Hepatocyte (in vitro differentiated cells): ENCODE data around the gene ANKRD66. TPM values are rescaled to one million over a fixed set of nuclear protein-coding genes. Genes with fewer than 3 reads are reported as not detected.

Experiments
- DNase-seq: peaks from one replicate; pipeline ENCODE4 v3.0.0-alpha.2; 2016; ENCODE audit warnings: low spot score
- H2AFZ ChIP-seq: fragments of 200-600 bp; sonication (generic); 2 replicates; pipeline ENCODE4 v1.6.0; 2016; ENCODE audit warnings: antibody characterized with exemption, mild to moderate bottlenecking
- H3K27ac ChIP-seq: fragments of 200-600 bp; sonication (generic); 2 replicates; pipeline ENCODE4 v1.5.1; 2016; ENCODE audit warnings: mild to moderate bottlenecking
- H3K27me3 ChIP-seq: fragments of 200-600 bp; sonication (generic); 2 replicates; pipeline ENCODE4 v1.6.1; 2016
- H3K36me3 ChIP-seq: fragments of 200-600 bp; sonication (generic); replicated peaks from 2 replicates; pipeline ENCODE4 v1.5.1; 2016; ENCODE audit warnings: low read depth; ENCODE audit not compliant: insufficient read depth
- H3K4me1 ChIP-seq: fragments of 200-600 bp; sonication (generic); 2 replicates; pipeline ENCODE4 v1.5.1; 2016; ENCODE audit warnings: mild to moderate bottlenecking, moderate library complexity; ENCODE audit not compliant: insufficient read depth
- H3K4me2 ChIP-seq: fragments of 200-600 bp; sonication (generic); 2 replicates; pipeline ENCODE4 v1.6.0; 2016
- H3K4me3 ChIP-seq: fragments of 200-600 bp; sonication (generic); 2 replicates; pipeline ENCODE4 v1.5.1; 2016; ENCODE audit warnings: mild to moderate bottlenecking
- H3K79me2 ChIP-seq: fragments of 200-600 bp; sonication (generic); 2 replicates; pipeline ENCODE4 v1.6.0; 2017; ENCODE audit warnings: mild to moderate bottlenecking
- H3K9me2 ChIP-seq: fragments of 200-600 bp; sonication (generic); replicated peaks from 2 replicates; pipeline ENCODE4 v1.6.0; 2017; ENCODE audit warnings: mild to moderate bottlenecking; ENCODE audit not compliant: insufficient read depth
- H3K9me3 ChIP-seq: fragments of 200-600 bp; sonication (generic); 2 replicates; pipeline ENCODE4 v1.5.1; 2016; ENCODE audit warnings: low read depth, mild to moderate bottlenecking
- H4K20me1 ChIP-seq: fragments of 200-600 bp; sonication (generic); 2 replicates; pipeline ENCODE4 v1.6.0; 2016; ENCODE audit warnings: mild to moderate bottlenecking; ENCODE audit not compliant: insufficient read depth, poor library complexity, severe bottlenecking
- CTCF ChIP-seq: fragments of 200-600 bp; sonication (generic); IDR thresholded peaks from 2 replicates; pipeline ENCODE4 v1.5.1; 2016; ENCODE audit warnings: antibody characterized with exemption, mild to moderate bottlenecking; ENCODE audit not compliant: poor library complexity
- EZH2 ChIP-seq: fragments of 200-600 bp; sonication (generic); IDR thresholded peaks from 2 replicates; pipeline ENCODE4 v1.6.1; 2016; ENCODE audit warnings: antibody characterized with exemption, mild to moderate bottlenecking, borderline replicate concordance
- EZH2phosphoT487 ChIP-seq: fragments of 200-600 bp; sonication (generic); IDR thresholded peaks from one replicate; pipeline ENCODE4 v1.6.1; 2018; ENCODE audit warnings: antibody characterized with exemption, mild to moderate bottlenecking, low read depth, moderate library complexity; ENCODE audit not compliant: unreplicated experiment, severe bottlenecking
- whole genome bisulfite sequencing: methylation state at CpG from one replicate; pipeline ENCODE4 v1.1.6; 2016; ENCODE audit warnings: low lambda C conversion rate; ENCODE audit errors: missing lambda C conversion rate; 5-methylcytosine and 5-hydroxymethylcytosine counted together
- polyA plus RNA-seq: library from polyadenylated mRNA; unstranded; fragments of >200 nt; fragmentation: Nextera tagmentation; extraction: Ambion mirVana; gene quantifications from 2 replicates; pipeline ENCODE4 v1.2.1, GENCODE V29; 2016
- total RNA-seq: library from RNA; depleted of rRNA; stranded (reverse); fragments of >200 nt; gene quantifications from 2 replicates; pipeline ENCODE4 v1.2.3, GENCODE V29; 2014

Gene ANKRD66
- total and polyA plus RNA-seq, 2 experiments from 2014 or later = not detected

GRCh38 chr6:46749731-46750130, 3.0 kb downstream of the ANKRD66 start:
- no peak overlapping the region for H3K4me3 ChIP-seq
- H3K9me3 ChIP-seq = no peaks in the 10 kb centered on the region
- TF ChIP-seq CTCF = no peak
- no peak for TF ChIP-seq EZH2phosphoT487
- TF ChIP-seq EZH2 = no peak
- H3K27ac ChIP-seq = no peak overlapping the region
- H3K4me1 ChIP-seq = no peaks in the 10 kb centered on the region
- no peak overlapping the region for H3K4me2 ChIP-seq
- no peaks in the 10 kb centered on the region for H4K20me1 ChIP-seq
- no peak overlapping the region for H2AFZ ChIP-seq
- H3K79me2 ChIP-seq = no peaks in the 10 kb centered on the region
- H3K27me3 ChIP-seq = no peaks in the 10 kb centered on the region
- H3K9me2 ChIP-seq = no peaks in the 10 kb centered on the region
- no peak for DNase-seq
- no peaks in the 10 kb centered on the region for H3K36me3 ChIP-seq
- 59% methylated on average over 5 of the region's 5 CpGs for WGBS

GRCh38 chr6:46751658-46752057, 4.9 kb downstream of the ANKRD66 start:
- H3K4me2 ChIP-seq = no peak overlapping the region
- H3K4me3 ChIP-seq = no peak overlapping the region
- no peaks in the 10 kb centered on the region for H3K9me3 ChIP-seq
- H3K27me3 ChIP-seq = no peaks in the 10 kb centered on the region
- no peaks in the 10 kb centered on the region for H4K20me1 ChIP-seq
- H3K4me1 ChIP-seq = no peaks in the 10 kb centered on the region
- no peak for TF ChIP-seq CTCF
- no peaks in the 10 kb centered on the region for H3K79me2 ChIP-seq
- no peak for DNase-seq
- WGBS = 74% methylated on average over 3 of the region's 3 CpGs
- no peaks in the 10 kb centered on the region for H3K9me2 ChIP-seq
- H3K36me3 ChIP-seq = no peaks in the 10 kb centered on the region
- no peak overlapping the region for H2AFZ ChIP-seq
- H3K27ac ChIP-seq = no peak overlapping the region

GRCh38 chr6:46755865-46756264, 9.1 kb downstream of the ANKRD66 start:
- H3K4me3 ChIP-seq = no peak overlapping the region
- TF ChIP-seq CTCF (no peak), EZH2 (no peak), EZH2phosphoT487 (no peak)
- H3K36me3 ChIP-seq = no peaks in the 10 kb centered on the region
- H3K9me2 ChIP-seq = no peaks in the 10 kb centered on the region
- H4K20me1 ChIP-seq = no peaks in the 10 kb centered on the region
- H3K4me2 ChIP-seq = no peak overlapping the region
- no peaks in the 10 kb centered on the region for H3K4me1 ChIP-seq
- WGBS = 38% methylated on average over 1 of the region's 1 CpG
- no peak overlapping the region for H3K27ac ChIP-seq
- no peaks in the 10 kb centered on the region for H3K79me2 ChIP-seq
- no peaks in the 10 kb centered on the region for H3K27me3 ChIP-seq
- no peak overlapping the region for H2AFZ ChIP-seq
- H3K9me3 ChIP-seq = no peaks in the 10 kb centered on the region
- DNase-seq = no peak
